Activated gamma-delta T cell treated with anti-CD3 and anti-CD28 coated beads, Interleukin-2, amount 50 U/mL, for 16 hours (primary cell): ENCODE measurements around the gene NFASC.

Experiments used
- DNase-seq: peaks from one replicate; pipeline ENCODE4 v3.0.0-alpha.2; 2020; ENCODE audit warnings: low read depth

The NFASC gene

GRCh38 chr1:205009670-205010069, 139.0 kb downstream of the NFASC start:
- no peak for DNase-seq

GRCh38 chr1:205012391-205013140, 141.9 kb downstream of the NFASC start:
- no peak for DNase-seq

- DNase-seq = no peak
These were observed 143.2 kb downstream of the NFASC start for GRCh38 chr1:205013683-205014367.

- no peak for DNase-seq
These were observed 144.1 kb downstream of the NFASC start for GRCh38 chr1:205014783-205015182.

- no peak for DNase-seq
These were observed 144.6 kb downstream of the NFASC start for GRCh38 chr1:205015241-205015640.

- no peak for DNase-seq
These were observed 145.4 kb downstream of the NFASC start for GRCh38 chr1:205016075-205016474.

- DNase-seq = no peak
These were observed 145.9 kb downstream of the NFASC start for GRCh38 chr1:205016584-205016983.

GRCh38 chr1:205017001-205017400, 146.3 kb downstream of the NFASC start:
- no peak for DNase-seq

GRCh38 chr1:205017766-205018165, 147.1 kb downstream of the NFASC start:
- no peak for DNase-seq

GRCh38 chr1:205018381-205018780, 147.7 kb downstream of the NFASC start:
- DNase-seq = no peak

- no peak for DNase-seq
These were observed 149.8 kb downstream of the NFASC start for GRCh38 chr1:205020466-205020865.

GRCh38 chr1:205024679-205025078, 154.0 kb downstream of the NFASC start:
- DNase-seq = no peak

- DNase-seq = no peak
These were observed 154.6 kb downstream of the NFASC start for GRCh38 chr1:205025239-205025638.

GRCh38 chr1:205026181-205026580, 155.5 kb downstream of the NFASC start:
- no peak for DNase-seq

GRCh38 chr1:205028390-205028789, 157.7 kb downstream of the NFASC start:
- DNase-seq = no peak

GRCh38 chr1:205028924-205029323, 158.3 kb downstream of the NFASC start:
- DNase-seq = no peak

- no peak for DNase-seq
These were observed 159.6 kb downstream of the NFASC start for GRCh38 chr1:205030241-205030640.

GRCh38 chr1:205030896-205031295, 160.2 kb downstream of the NFASC start:
- no peak for DNase-seq

- no peak for DNase-seq
These were observed 161.8 kb downstream of the NFASC start for GRCh38 chr1:205032508-205032907.

- no peak for DNase-seq
These were observed 166.9 kb downstream of the NFASC start for GRCh38 chr1:205037539-205037938.

GRCh38 chr1:205038132-205038786, 167.6 kb downstream of the NFASC start:
- DNase-seq = no peak

GRCh38 chr1:205041001-205041715, 170.5 kb downstream of the NFASC start:
- no peak for DNase-seq
